Measurements from ENCODE around the gene SMAD3.

- TF ChIP-seq, protein P1, sequence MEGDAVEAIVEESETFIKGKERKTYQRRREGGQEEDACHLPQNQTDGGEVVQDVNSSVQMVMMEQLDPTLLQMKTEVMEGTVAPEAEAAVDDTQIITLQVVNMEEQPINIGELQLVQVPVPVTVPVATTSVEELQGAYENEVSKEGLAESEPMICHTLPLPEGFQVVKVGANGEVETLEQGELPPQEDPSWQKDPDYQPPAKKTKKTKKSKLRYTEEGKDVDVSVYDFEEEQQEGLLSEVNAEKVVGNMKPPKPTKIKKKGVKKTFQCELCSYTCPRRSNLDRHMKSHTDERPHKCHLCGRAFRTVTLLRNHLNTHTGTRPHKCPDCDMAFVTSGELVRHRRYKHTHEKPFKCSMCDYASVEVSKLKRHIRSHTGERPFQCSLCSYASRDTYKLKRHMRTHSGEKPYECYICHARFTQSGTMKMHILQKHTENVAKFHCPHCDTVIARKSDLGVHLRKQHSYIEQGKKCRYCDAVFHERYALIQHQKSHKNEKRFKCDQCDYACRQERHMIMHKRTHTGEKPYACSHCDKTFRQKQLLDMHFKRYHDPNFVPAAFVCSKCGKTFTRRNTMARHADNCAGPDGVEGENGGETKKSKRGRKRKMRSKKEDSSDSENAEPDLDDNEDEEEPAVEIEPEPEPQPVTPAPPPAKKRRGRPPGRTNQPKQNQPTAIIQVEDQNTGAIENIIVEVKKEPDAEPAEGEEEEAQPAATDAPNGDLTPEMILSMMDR (conservative IDR thresholded peaks at IDR 0.05; ENCODE audit: low read length), result no peak
- TF ChIP-seq EZH2phosphoT487 (IDR thresholded peaks at IDR 0.05; ENCODE audit: borderline replicate concordance, low read depth, low read length), result no peak
Observed at GRCh38 chr15:67190326-67190725, 124.9 kb downstream of the SMAD3 start.
